ENCODE data around the gene USP3. TPM values are rescaled to one million over a fixed set of nuclear protein-coding genes. Genes with fewer than 3 reads are reported as not detected.
A peak's percentile ranks its signal among the peaks of the same experiment; 100 is the strongest.

USP3 gene
- total and polyA plus RNA-seq, 2 of the 13 experiments (the other 11 are each of a cell fraction or from before 2014, with no cell fraction given) = 14.3 to 61.2 TPM

- no peak for TF ChIP-seq ZNF777 (CRISPR knock-in tag; IDR thresholded peaks at IDR 0.05)
- TF ChIP-seq ZNF235 (CRISPR knock-in tag; IDR thresholded peaks at IDR 0.05; ENCODE audit: borderline replicate concordance) = no peak
- peak; percentile 85 for TF ChIP-seq IRF2 (CRISPR knock-in tag; IDR thresholded peaks at IDR 0.05)
- 0 out of 2 replicates have a peak, but pooled peaks have one; percentile 29 for TF ChIP-seq ZSCAN5A (CRISPR knock-in tag; IDR thresholded peaks at IDR 0.05; ENCODE audit: borderline replicate concordance)
- no peak for TF ChIP-seq ZNF337 (CRISPR knock-in tag; IDR thresholded peaks at IDR 0.05; ENCODE audit: borderline replicate concordance, low read depth)
- no peak for TF ChIP-seq BRD4 (CRISPR knock-in tag; IDR thresholded peaks at IDR 0.05)
- TF ChIP-seq SOX6 (IDR thresholded peaks at IDR 0.05) = no peak
- TF ChIP-seq SOX6 (CRISPR knock-in tag; IDR thresholded peaks at IDR 0.05) = peak; percentile 92
- TF ChIP-seq ZBTB2 (CRISPR knock-in tag; IDR thresholded peaks at IDR 0.05; ENCODE audit: low read depth) = no peak
- no peak for TF ChIP-seq GPN1 (CRISPR knock-in tag; IDR thresholded peaks at IDR 0.05; ENCODE audit: borderline replicate concordance)
- TF ChIP-seq EP300 (IDR thresholded peaks at IDR 0.05; ENCODE audit: low read depth in 2 of 2, low read length in 2 of 2) = peak in 1 of 2 experiments; percentile 93; a peak in 2 of 4 replicates
- TF ChIP-seq EP300 (CRISPR knock-in tag; IDR thresholded peaks at IDR 0.05; ENCODE audit: borderline replicate concordance) = no peak; the same call in 1 of the 2 replicates
- TF ChIP-seq ZNF768 (CRISPR knock-in tag; IDR thresholded peaks at IDR 0.05) = no peak
- no peak for TF ChIP-seq AFF4 (CRISPR knock-in tag; IDR thresholded peaks at IDR 0.05)
- TF ChIP-seq ARID2 (CRISPR knock-in tag; IDR thresholded peaks at IDR 0.05; ENCODE audit: borderline replicate concordance) = no peak
- no peak for TF ChIP-seq ZNF644 (CRISPR knock-in tag; IDR thresholded peaks at IDR 0.05; ENCODE audit: low read depth)
- no peak for TF ChIP-seq ZC3H13 (CRISPR knock-in tag; IDR thresholded peaks at IDR 0.05)
- no peak for TF ChIP-seq XRCC5 (optimal IDR thresholded peaks at IDR 0.05; ENCODE audit: low read length)
- TF ChIP-seq RNF219 (CRISPR knock-in tag; IDR thresholded peaks at IDR 0.05) = no peak
- no peak for TF ChIP-seq PCBP2 (optimal IDR thresholded peaks at IDR 0.05; ENCODE audit: low read depth, low read length, poor library complexity, severe bottlenecking)
Measured at GRCh38 chr15:63473007-63473748, 31.2 kb upstream of the USP3 start (continued).

Data from HepG2 (cell line).